ENCODE measurements around the gene ZNF608.

DNA sequence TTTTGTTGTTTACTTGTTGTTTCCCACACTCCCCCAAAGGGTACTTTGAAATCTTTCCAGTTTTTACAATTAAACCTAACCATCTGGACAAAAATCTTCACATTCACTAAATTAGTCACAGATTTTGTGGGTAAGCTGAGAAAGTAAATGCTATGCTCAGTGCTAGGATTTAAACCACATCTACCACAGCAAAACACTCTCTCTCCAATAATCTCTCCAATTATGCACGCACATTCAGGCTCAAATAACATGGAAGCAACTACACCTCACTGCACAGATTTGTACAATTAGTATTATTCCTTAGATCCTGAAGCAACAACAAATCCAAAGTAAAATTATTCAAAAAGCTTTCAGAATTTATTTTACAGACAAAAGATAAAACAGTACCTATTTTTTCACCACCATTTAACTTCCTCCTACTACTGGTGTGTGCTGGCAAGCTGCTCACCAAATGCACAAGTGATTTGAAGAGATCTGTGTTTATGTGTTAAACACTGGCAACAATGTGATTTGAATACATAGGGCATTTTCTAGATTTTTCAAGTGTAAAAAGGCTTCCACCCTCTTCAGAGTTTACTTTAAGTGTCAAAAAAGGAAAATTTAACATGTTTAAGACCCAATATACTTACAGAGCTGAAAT lies 16.6 kb downstream of the ZNF608 start:
- TF ChIP-seq, protein P1, sequence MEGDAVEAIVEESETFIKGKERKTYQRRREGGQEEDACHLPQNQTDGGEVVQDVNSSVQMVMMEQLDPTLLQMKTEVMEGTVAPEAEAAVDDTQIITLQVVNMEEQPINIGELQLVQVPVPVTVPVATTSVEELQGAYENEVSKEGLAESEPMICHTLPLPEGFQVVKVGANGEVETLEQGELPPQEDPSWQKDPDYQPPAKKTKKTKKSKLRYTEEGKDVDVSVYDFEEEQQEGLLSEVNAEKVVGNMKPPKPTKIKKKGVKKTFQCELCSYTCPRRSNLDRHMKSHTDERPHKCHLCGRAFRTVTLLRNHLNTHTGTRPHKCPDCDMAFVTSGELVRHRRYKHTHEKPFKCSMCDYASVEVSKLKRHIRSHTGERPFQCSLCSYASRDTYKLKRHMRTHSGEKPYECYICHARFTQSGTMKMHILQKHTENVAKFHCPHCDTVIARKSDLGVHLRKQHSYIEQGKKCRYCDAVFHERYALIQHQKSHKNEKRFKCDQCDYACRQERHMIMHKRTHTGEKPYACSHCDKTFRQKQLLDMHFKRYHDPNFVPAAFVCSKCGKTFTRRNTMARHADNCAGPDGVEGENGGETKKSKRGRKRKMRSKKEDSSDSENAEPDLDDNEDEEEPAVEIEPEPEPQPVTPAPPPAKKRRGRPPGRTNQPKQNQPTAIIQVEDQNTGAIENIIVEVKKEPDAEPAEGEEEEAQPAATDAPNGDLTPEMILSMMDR (optimal IDR thresholded peaks at IDR 0.05 in 1 of 3, IDR thresholded peaks at IDR 0.05 in 1 of 3, conservative IDR thresholded peaks at IDR 0.05 in 1 of 3; ENCODE audit: extremely low read depth in 1 of 3, insufficient read depth in 2 of 3, low read length in 3 of 3), result no peak
- TF ChIP-seq EZH2 (IDR thresholded peaks at IDR 0.05; ENCODE audit: low read length), result no peak
